GM12892 (cell line): ENCODE measurements around the gene POU1F1.

Source experiments
- POLR2A ChIP-seq: IDR thresholded peaks from 2 replicates; pipeline ENCODE4 v1.6.1; 2011; ENCODE audit warnings: low read depth, low read length, control low read depth
- POLR2AphosphoS5 ChIP-seq: IDR thresholded peaks from 2 replicates; pipeline ENCODE4 v1.6.1; 2011; ENCODE audit warnings: low read depth, low read length, control low read depth
- TAF1 ChIP-seq: IDR thresholded peaks from 2 replicates; pipeline ENCODE4 v1.6.1; 2011; ENCODE audit warnings: low read depth, mild to moderate bottlenecking, control low read depth, low read length, borderline replicate concordance

- TF ChIP-seq TAF1 (no peak), POLR2A (no peak), POLR2AphosphoS5 (no peak)
Observed at GRCh38 chr3:87236093-87236492, 40.3 kb downstream of the POU1F1 start.
